Endothelial cell of umbilical vein (primary cell): ENCODE results near the gene INPP5F.

Source experiments
- MAX ChIP-seq: IDR thresholded peaks from 2 replicates; pipeline ENCODE4 v1.6.1; 2011; ENCODE audit not compliant: insufficient read depth, insufficient read length
- POLR2A ChIP-seq: IDR thresholded peaks from 2 replicates; pipeline ENCODE4 v1.6.1; 2012; ENCODE audit warnings: low read depth, mild to moderate bottlenecking, control low read depth, low read length
- TF ChIP-seq, protein P1 (sequence below), 2 donors: IDR thresholded peaks; 1 replicate in 1 of 2; 2 replicates in 1 of 2; pipeline ENCODE4 v1.5.1; 2011; ENCODE audit warnings: low read length in 2 of 2, mild to moderate bottlenecking in 2 of 2, moderate library complexity in 2 of 2, control low read depth in 1 of 2, inconsistent platforms in 1 of 2, low read depth in 1 of 2; ENCODE audit not compliant: insufficient read depth in 1 of 2; ENCODE audit errors: extremely low read depth in 1 of 2

DNA sequence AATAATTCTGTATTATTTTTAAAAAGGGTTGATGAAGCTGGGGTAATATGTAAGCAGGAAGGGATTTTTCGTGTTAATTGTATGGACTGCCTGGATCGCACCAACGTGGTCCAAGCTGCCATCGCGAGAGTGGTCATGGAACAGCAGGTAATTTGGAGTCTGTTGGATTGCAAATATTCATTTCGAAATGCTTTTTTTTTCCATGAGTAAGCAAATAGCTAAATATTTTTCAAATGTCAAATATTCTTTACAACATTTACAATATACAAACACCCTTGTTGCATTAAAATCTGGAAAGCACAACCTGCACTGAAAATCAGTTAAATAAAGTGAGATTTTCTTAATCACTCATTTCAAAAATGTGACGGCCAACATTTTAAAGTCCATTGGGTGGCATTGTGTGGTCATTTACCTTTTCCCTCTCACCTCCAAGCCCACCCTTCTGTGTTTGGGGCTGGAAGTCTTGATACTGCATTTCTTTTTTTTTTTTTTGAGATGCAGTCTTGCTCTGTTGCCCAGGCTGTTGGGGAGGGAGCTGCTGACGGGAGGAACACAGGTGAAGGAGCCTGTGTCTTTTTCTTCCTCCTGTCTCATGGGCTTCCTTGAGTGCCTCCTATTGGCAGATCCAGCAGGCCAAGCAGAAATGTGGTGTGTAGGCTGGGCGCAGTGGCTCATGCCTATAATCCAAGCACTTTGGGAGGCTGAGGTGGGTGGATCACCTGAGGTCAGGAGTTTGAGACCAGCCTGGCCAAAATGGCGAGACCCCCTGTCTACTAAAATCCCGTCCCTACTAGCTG lies 80.7 kb downstream of the INPP5F start:
- TF ChIP-seq MAX (no peak), POLR2A (no peak)
- TF ChIP-seq, protein P1, sequence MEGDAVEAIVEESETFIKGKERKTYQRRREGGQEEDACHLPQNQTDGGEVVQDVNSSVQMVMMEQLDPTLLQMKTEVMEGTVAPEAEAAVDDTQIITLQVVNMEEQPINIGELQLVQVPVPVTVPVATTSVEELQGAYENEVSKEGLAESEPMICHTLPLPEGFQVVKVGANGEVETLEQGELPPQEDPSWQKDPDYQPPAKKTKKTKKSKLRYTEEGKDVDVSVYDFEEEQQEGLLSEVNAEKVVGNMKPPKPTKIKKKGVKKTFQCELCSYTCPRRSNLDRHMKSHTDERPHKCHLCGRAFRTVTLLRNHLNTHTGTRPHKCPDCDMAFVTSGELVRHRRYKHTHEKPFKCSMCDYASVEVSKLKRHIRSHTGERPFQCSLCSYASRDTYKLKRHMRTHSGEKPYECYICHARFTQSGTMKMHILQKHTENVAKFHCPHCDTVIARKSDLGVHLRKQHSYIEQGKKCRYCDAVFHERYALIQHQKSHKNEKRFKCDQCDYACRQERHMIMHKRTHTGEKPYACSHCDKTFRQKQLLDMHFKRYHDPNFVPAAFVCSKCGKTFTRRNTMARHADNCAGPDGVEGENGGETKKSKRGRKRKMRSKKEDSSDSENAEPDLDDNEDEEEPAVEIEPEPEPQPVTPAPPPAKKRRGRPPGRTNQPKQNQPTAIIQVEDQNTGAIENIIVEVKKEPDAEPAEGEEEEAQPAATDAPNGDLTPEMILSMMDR (IDR thresholded peaks at IDR 0.05; ENCODE audit: extremely low read depth in 1 of 2, insufficient read depth in 1 of 2, low read depth in 1 of 2, low read length in 2 of 2): no peak
